Kidney (tissue), 14 donors: Measurements from ENCODE around the gene TRPM4. TPM values are rescaled to one million over a fixed set of nuclear protein-coding genes. Genes with fewer than 3 reads are reported as not detected.
A peak's percentile ranks its signal among the peaks of the same experiment; 100 is the strongest.

Source experiments
- DNase-seq, 5 donors: peaks; one replicate each; pipeline ENCODE4 v3.0.0-alpha.2; 2013 to 2020
- FAIRE-seq: peaks from 2 replicates; lab custom pipeline; 2012; peaks lifted over from hg19 to GRCh38; lab: Jason Lieb, UNC
- H3K27ac ChIP-seq, 2 donors: one replicate each; pipeline ENCODE4 v1.7.0; 2013; ENCODE audit warnings: low read depth in 2 of 2, low read length in 2 of 2, inconsistent platforms in 1 of 2
- H3K27me3 ChIP-seq: one replicate; pipeline ENCODE4 v1.7.1; 2013; ENCODE audit warnings: low read length, inconsistent platforms; ENCODE audit not compliant: control insufficient read depth, insufficient read depth
- H3K36me3 ChIP-seq, 3 donors: one replicate each; pipeline versions ENCODE4 v1.7.0 to v1.7.1; 2013; ENCODE audit warnings: low read length in 3 of 3, control low read depth in 1 of 3, inconsistent platforms in 1 of 3; ENCODE audit not compliant: insufficient read depth in 3 of 3, control insufficient read depth in 2 of 3
- H3K4me1 ChIP-seq, 3 donors: one replicate each; pipeline versions ENCODE4 v1.7.0 to v1.7.1; 2013; ENCODE audit warnings: low read length in 3 of 3, inconsistent platforms in 1 of 3, low read depth in 1 of 3; ENCODE audit not compliant: control insufficient read depth in 2 of 3, insufficient read depth in 2 of 3
- H3K4me3 ChIP-seq, 3 donors: one replicate each; pipeline versions ENCODE4 v1.7.0 to v1.8.1; 2013; ENCODE audit warnings: low read length in 3 of 3, control low read depth in 1 of 3, inconsistent platforms in 1 of 3
- H3K9ac ChIP-seq, 3 donors: one replicate each; pipeline versions ENCODE4 v1.7.0 to v1.7.1; 2013; ENCODE audit warnings: low read length in 3 of 3, control low read depth in 1 of 3, inconsistent platforms in 1 of 3
- H3K9me3 ChIP-seq, 3 donors: one replicate each; pipeline versions ENCODE4 v1.7.0 to v1.7.1; 2013; ENCODE audit warnings: low read length in 3 of 3, control low read depth in 1 of 3, inconsistent platforms in 1 of 3; ENCODE audit not compliant: control insufficient read depth in 2 of 3, insufficient read depth in 1 of 3
- intact Hi-C: fragments of 100-400 bp; cut with DNase I; formaldehyde crosslinking; loops from one replicate; pipeline ENCODE4 v1.11.1; 2022
- polyA plus RNA-seq: library from polyadenylated mRNA; stranded (reverse); fragments of 350-450 nt; fragmentation: Illumina TruSeq; extraction: RNeasy Lipid Tissue Mini Kit (QIAGEN cat#74804); gene quantifications from one replicate; pipeline ENCODE4 v1.2.3, GENCODE V29; 2014; ENCODE audit warnings: low read depth, low replicate concordance; ENCODE audit not compliant: insufficient read depth
- total RNA-seq: library from RNA; stranded (reverse); fragmentation: NEBNext Ultra II Directional; extraction: Animal tissue kit (Norgen Biotek cat#: 25700); gene quantifications from one replicate; pipeline ENCODE4 v1.2.1, GENCODE V29; 2021
- TF ChIP-seq, protein P1 (sequence below): IDR thresholded peaks from 3 replicates; pipeline ENCODE4 v1.5.1; 2012; ENCODE audit warnings: mild to moderate bottlenecking, moderate library complexity, borderline replicate concordance; ENCODE audit not compliant: insufficient read depth; ENCODE audit errors: extremely low read depth
- donor health status: control.
- donor health status: control.
- donor health status: control.
- donor health status: control.
- donor health status: control.
- donor health status: DM: yes; HTN: yes; CAD: no.
- donor health status: Normal renal cell carcinoma (clear cell type).

The TRPM4 gene
- total and polyA plus RNA-seq, 2 donors from 2014 or later, result 47.6 to 89.1 TPM

DNA sequence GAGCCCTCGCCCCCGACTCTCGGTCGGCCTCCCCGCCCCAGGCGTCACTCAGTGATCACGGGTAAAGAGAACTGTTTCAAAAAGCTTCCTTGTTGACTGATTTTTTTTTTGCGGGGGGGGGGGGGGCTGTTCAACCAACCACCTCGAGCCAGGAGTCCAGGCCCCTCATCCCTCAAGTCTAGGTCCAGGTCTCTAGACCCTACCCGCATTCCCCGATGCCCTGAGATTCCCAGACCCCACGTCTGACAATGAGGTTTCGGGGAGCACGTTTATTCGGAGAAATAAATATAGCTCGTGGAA lies 6.7 kb upstream of the TRPM4 start:
- intact Hi-C loops, result no loop called here
- TF ChIP-seq, protein P1, sequence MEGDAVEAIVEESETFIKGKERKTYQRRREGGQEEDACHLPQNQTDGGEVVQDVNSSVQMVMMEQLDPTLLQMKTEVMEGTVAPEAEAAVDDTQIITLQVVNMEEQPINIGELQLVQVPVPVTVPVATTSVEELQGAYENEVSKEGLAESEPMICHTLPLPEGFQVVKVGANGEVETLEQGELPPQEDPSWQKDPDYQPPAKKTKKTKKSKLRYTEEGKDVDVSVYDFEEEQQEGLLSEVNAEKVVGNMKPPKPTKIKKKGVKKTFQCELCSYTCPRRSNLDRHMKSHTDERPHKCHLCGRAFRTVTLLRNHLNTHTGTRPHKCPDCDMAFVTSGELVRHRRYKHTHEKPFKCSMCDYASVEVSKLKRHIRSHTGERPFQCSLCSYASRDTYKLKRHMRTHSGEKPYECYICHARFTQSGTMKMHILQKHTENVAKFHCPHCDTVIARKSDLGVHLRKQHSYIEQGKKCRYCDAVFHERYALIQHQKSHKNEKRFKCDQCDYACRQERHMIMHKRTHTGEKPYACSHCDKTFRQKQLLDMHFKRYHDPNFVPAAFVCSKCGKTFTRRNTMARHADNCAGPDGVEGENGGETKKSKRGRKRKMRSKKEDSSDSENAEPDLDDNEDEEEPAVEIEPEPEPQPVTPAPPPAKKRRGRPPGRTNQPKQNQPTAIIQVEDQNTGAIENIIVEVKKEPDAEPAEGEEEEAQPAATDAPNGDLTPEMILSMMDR, result no peak
- H3K9me3 ChIP-seq, result no peaks in the 10 kb centered on the region
- no peak for FAIRE-seq
- no peak for DNase-seq
- H3K36me3 ChIP-seq, result no peaks in the 10 kb centered on the region
- H3K4me1 ChIP-seq, result peaks cover 0 to 27% (median 0%) of the 10 kb centered on the region in 3 donors
- H3K27ac ChIP-seq, result peak overlapping the region; percentile 83 to 89
- no peaks in the 10 kb centered on the region for H3K27me3 ChIP-seq
- H3K9ac ChIP-seq, result peak overlapping the region in 1 of 3 donors; percentile 85
- H3K4me3 ChIP-seq, result peak overlapping the region; percentile 18 to 89 (median 55)

DNA sequence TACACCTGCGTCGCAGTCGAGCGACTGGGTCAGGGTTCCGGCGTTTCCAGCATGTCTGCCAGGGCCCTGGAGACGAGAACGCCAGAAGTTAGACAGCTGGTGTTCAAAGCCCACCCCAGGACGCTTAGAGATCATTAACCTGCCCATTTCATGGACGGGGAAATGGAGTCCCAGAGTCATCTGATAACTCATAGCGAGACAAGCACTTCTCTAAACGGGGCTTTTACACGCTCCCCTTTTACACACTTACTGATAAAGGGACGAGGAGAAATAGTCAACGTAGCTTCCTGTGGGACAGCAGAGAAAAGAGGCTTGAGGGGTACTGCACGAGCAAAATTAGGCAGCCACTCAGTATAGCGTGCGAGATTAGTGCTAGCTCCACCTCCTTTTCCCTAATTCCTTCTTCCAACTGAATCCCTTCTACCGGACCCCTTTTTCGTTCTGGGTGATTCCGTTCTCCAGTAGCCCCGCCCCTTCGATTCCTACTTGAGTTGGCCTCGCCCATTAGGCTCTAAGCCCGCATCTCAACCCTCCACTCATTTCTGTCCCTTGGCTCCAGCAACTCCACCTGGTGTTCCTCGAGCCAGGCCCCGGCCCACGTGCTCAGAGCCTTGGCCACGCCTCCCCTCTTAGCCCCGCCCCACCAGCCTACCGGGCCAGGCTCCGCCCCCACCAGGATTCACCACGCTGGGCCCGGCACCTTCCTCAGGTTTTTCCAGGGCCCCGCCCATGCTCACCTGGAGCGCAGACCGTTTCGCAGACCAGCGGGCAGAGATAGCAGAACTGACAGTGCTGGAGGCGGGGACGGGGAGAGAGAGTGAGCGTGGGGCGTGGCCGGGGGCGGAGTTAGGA lies 6.1 kb upstream of the TRPM4 start:
- peak overlapping the region in 2 of 3 donors; percentile 10 to 85 for H3K9ac ChIP-seq
- peaks cover 0 to 26% (median 0%) of the 10 kb centered on the region in 3 donors for H3K4me1 ChIP-seq
- intact Hi-C loops, result no loop called here
- H3K36me3 ChIP-seq, result no peaks in the 10 kb centered on the region
- H3K9me3 ChIP-seq, result no peaks in the 10 kb centered on the region
- FAIRE-seq, result no peak
- peak; percentile 67 to 92 (median 82) for DNase-seq
- H3K27ac ChIP-seq, result peak overlapping the region; percentile 83 to 89
- H3K27me3 ChIP-seq, result no peaks in the 10 kb centered on the region
- TF ChIP-seq, protein P1, result no peak
- H3K4me3 ChIP-seq, result peak overlapping the region in 2 of 3 donors; percentile 34 to 89

DNA sequence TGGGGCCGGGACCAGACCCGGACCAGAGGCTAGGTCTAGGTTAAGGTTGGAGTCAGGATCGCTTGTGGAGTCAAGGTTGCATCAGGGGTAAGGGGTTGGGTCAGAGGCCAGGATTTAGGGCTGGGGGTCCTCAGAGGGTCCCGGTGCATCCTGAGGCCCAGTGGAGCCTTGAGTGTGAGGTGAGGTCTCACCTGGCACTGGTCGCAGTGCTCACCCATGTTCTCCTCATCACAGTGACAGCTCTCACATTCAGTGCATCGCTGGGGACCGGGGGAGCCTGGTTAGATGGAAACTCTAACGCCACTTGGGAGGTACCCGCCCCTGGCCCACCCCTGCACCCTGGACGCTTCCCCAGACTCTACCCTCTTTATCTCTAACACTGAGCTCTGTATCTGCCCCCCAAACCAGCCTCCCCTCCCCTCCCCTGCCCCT lies 5.5 kb upstream of the TRPM4 start:
- intact Hi-C loops, result no loop called here
- TF ChIP-seq, protein P1, result no peak
- Histone ChIP-seq H3K27ac (peak overlapping the region in 1 of 2 donors; percentile 83), H3K27me3 (no peaks in the 10 kb centered on the region), H3K36me3 (no peaks in the 10 kb centered on the region), H3K9me3 (no peaks in the 10 kb centered on the region), H3K4me1 (peaks cover 0 to 26% (median 0%) of the 10 kb centered on the region in 3 donors), H3K4me3 (no peak overlapping the region), H3K9ac (no peak overlapping the region)
- no peak for DNase-seq
- FAIRE-seq, result no peak
